ENCODE data around the gene DTWD2.
"Not testable (repeated sequence)": the region's sequence is repeated elsewhere in the genome, so short reads cannot be mapped to it uniquely, and the experiment has no call there.

The DTWD2 gene

DNA sequence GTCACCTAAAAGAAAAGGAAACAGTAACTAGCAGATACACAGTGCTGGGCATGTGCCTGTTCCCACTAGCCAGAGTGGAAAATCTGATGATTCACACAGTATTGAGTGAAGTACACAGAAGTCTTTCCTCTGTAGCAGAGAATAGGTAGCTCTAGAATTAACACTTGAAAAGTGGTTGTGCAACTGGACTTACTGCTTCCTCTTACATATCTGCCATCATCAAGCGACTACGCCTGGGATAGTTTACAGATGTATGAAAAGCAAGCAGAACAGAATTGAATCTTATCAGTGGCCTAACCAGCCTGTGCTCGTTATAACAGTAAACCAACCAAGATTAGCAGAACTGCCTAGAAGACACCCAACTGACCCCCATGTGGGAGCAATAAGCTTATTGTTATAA is 130.6 kb downstream of the DTWD2 start:
- FAIRE-seq: no peak

DNA sequence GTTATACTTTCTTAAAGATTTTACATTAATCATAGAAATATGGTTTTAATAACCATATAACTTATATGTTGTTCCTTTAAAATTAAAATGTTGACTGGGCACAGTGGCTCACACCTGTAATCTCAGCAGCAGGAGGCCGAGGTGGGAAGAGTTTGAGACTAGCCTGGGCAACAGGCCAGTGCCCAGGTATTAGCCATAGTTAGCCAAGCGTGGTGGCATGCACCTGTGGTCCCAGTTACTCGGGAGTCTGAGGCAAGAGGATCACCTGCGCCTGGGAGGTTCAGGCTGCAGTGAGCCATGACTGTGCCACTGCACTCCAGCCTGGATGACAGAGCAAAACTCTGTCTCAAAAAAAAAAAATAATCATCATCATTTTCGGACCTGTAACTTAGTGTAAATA is 133.5 kb downstream of the DTWD2 start:
- no peak for FAIRE-seq

DNA sequence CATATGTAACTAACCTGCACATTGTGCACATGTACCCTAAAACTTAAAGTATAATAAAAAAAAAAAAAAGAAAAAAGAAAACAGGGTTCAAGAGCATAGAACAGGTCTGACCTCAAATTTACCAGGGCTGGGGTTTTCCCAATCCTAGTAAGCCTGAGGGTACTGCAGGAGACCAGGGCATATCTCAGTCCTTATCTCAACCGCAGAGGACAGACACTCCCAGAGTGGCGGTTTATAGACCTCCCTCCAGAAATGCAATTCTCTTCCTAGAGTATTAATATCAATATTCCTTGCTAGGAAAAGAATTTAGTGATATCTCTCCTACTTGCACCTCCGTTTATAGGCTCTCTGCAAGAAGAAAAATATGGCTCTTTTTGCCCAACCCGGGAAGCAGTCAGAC is 136.6 kb downstream of the DTWD2 start:
- not testable (repeated sequence) for FAIRE-seq

DNA sequence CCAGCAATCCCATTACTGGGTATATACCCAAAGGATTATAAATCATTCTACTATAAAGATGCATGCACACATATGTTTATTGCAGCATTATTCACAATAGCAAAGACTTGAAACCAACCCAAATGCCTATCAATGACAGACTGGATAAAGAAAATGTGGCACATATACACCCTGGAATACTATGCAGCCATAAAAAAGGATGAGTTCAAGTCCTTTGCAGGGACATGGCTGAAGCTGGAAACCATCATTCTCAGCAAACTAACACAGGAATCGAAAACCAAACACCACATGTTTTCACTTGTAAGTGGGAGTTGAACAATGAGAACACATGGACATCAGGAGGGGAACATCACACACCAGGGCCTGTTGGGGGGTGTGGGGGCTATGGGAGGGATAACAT is 138.8 kb downstream of the DTWD2 start:
- FAIRE-seq: not testable (repeated sequence)

DNA sequence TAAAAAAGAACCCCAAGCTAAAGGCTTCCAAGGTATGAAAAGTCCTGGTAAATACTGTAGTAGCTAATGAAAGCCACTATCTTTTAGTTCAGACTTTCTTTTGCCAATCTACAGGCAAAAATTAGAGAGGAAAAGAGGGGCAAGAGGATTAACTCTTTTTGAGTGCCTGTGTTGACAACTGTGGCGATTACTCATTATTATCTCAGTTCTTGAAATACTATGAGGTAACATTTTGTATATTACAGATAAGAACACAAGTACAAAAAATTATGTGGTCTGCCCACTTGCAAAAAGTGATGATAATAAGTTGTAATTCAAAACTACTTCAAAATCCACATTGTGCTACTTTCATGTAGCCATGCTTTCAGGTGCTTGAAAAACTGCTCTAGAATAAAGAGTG is 144.0 kb downstream of the DTWD2 start:
- no peak for FAIRE-seq

DNA sequence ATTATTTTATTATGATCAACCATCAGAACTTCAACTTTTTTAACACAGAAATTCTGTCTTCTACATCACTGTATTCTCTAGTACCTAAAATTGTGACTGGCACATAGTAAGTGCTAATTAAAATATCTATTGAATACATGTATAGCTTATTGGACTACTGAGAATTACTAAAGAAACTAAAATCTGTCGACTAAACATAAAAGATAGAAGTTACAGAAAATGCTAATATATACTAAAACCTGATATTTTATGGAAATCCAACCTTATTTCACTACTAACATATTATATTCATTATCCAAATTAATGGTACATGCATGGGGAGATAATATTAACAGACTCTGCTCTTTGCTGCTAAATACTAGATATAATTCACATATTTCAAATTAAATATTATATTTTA is 153.6 kb downstream of the DTWD2 start:
- no peak for FAIRE-seq

DNA sequence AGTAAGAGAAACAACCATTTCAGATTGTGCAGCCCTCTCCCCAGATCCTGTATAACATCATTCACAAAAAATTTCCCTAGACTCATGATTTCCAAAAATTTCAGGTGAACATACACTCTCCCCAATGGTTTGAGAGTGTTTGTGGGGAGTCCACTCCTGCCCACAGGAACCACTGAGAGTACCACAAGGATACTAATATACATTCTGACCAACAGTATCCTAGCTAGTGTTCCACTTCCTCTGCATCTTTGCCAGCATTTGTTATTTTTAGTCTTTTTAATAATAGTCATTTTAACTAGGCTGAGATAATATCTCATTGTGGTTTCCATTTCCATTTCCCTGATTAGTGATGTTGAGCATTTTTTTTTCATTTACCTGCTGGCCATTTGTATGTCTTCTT is 155.4 kb downstream of the DTWD2 start:
- no peak for FAIRE-seq

DNA sequence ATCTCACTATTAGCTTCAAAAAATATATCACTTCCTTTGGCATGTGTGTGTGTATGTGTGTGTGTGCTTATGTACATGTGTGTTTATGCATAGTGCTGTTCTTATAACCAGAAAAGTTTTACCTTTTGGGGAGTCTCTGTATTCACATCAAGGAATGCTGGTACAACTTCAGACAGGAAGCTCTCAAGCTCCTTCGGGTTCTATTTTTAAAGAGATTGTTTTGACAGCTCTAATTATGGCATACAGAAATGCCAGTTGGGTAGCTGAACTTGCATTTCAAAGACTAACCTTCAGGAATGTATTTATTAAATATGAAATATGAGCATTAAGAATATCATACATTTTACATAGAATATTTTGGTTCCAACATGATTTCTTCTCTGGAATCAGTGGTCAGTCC is 163.1 kb downstream of the DTWD2 start:
- FAIRE-seq: no peak

DNA sequence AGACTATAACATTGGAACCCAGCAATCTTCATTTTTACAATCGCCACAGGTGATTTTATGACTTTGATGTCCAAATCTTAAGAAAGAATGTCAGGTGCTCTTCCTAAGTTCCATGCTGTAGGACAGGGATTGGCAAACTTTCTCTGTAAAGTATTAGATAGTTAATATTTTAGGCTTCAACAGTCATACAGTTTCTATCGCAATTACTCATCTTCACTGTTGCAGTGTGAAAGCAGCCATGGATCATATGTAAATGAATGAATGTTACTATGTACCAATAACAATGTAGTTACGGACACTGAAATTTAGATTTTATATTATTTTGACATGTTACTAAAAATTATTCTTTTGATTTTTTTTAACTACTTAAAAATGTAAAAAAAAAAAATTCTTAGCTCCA is 169.7 kb downstream of the DTWD2 start:
- no peak for FAIRE-seq

DNA sequence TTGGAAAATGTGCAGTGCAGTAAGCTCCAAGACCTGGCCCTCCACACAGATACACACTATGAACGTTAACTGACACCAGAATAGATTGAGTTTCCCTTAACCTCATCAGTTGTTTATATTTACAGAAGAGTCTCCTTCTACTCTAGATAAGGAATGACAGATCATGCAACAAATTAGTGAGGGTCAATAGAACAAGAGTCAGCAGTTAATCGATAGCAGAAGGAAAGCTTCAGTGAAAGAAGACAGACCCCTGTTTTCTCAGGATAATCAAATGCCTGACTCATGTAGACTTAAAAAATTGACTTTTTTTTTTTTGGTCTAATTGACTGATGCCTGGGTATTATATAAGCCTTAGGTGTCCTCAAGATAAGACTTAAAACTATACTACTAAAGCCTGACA is 179.9 kb downstream of the DTWD2 start:
- no peak for FAIRE-seq

DNA sequence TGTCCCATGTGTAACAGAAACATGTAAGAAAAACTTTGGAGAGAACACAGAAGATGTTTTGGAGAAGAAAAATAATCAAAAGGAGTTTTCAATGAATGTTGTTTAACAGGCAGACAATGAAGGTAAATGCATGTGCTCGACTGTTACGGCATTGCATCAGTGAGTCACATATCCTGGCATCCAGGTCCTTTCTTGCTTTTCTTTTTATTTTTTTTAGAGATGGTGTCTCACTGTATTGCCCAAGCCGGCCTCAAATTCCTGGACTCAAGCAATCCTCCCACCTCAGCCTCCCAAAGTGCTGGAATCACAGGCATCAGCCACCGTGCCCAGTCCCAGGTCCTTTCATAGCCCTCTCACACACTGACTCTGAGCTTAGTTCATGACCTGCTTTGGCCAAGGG is 181.8 kb downstream of the DTWD2 start:
- no peak for FAIRE-seq

DNA sequence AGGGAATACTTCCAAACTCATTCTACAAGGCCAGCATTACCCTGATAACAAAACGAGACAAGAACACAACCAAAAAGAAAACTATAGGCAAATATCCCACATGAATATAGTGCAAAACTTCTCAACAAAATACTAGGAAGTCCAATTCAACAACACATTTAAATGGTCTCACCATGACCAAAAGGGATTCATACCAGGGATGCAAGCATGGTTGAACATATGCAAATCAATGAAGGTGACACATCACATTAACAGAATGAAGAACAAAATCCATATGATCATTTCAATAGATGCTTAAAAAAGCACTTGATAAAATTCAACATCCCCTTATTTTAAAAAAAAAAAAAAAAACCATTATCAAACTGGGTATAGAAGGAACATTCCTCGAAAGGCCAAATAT is 186.0 kb downstream of the DTWD2 start:
- no peak for FAIRE-seq

DNA sequence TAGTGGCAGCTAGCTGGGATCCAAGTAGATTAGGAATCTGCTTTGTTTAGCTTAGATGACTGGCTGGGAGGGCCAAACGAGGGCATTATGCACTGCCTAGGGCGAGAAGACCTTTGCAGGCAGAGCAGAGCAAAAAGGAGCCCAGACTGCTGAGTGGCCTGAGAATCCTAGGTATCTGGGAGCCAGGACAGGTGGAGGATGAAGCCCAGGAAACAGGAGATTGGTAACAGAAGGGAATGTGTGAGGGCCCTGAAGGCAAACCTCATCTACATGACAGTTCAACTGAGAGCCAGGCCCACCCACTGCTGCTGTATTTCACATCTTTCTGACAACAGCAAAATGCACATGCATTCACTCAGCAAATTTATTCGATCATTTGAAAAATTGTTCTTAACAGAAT is 192.3 kb downstream of the DTWD2 start:
- FAIRE-seq: no peak

DNA sequence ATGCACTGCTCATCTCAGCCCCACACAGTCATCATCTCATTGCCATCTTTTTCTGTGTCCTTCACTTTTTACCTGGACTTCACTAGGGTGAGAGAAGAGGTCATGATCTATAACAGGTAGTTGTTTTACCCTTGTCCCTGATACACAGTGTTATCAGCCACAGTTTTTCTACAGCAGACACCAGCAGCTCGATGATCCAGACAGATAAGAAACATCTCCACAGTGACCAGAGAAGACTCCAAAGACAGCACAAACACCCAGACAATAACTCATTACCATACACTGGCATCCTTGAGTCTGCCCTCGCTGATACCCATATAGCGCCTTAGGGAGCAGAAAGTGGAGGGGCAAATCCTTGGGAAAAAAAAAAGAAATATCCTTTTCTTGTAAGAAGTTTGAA is 194.1 kb downstream of the DTWD2 start:
- FAIRE-seq: no peak

DNA sequence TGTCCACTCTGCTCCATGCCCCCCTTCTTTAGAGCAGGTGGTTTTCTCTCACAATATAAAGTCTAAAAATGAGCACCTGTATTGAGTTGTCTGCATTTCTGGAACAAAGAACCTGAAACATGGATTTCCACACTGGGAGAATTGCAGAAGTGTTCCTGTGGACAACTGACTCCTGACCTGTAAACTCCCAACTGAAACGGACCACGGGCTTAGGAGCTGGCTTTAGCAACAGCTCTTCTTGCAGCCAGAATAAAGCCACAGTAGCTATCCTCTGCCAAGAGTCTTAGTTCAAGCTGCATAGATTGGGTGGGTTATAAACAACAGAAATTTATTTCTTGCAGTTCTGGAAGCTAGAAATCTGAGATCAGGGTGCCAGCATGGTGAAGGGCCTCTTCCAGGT is 194.7 kb downstream of the DTWD2 start:
- no peak for FAIRE-seq

DNA sequence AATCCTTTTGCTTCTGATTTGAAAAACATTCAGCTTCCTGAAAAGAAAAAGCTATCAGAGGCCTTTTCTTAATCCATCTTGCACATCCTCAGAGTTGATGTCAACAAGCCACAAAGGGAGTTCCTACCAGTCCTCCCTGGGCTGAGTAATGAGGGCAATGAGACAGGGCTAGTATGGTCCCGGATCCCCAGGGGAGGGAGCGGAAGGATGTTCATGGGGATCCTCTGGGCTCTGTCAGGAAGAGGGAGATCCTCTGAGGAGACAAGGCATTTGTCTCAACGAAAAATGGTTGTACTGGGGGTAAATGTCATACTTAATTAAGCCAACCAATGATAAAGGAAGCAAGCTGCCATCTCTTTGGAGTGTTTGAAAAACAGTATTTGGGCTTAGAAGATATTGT is 195.3 kb downstream of the DTWD2 start:
- no peak for FAIRE-seq

DNA sequence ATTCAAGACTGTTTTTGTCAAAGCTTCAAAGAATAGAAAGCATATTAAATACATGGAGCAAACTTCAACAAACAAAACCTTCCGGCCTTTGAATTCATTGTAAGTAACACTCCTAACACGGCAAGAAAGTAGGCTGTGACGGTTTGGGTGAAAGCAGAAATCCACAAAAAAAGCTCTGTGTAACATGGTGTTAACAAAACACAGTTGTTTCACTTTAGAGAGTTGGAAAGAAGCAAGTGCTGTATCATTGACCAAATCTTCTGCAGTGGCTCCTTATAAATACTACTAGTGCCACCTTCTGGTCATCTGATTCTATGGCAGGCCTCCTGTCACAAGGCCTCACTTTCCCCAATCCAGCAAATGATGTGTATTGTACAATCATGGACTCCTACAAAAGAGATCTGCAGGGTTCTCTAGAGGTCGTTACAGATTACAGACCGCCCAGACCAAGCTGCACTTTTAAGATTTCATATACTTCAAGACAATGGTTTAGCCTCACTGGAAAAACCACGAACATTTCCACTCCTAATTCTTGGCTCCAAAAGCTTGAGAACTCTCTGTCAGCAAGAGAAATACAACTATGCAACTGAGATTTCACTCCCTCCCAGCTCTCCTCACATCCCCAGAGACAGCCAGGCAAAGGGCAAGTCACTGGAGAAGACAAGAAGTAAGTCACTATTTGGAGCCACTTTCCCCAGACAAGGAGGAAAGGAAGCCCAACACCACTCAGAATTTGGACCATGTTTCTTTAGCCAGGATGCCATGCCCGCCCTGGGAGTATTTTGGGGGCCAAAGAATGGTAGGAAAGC is 196.2 kb downstream of the DTWD2 start:
- peak; percentile 93 for FAIRE-seq

DNA sequence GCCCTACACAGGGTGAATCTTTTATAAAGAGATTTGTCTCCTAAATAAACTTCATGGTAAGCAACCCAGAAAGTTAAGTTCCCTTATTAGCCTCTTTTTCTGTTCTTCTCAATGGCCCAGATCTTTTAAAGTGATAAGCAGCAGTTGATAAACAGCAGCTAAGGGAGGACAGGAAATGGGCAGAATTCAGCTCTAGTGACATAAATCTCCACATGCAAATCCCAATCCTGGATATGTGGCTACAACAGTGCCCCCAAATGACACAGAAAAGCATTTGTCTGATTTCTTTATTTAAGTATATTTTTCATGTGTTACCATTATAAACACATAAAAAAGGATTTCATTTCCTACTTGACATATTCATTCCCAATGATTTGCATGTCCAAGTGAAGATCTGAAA is 199.0 kb downstream of the DTWD2 start:
- no peak for FAIRE-seq

DNA sequence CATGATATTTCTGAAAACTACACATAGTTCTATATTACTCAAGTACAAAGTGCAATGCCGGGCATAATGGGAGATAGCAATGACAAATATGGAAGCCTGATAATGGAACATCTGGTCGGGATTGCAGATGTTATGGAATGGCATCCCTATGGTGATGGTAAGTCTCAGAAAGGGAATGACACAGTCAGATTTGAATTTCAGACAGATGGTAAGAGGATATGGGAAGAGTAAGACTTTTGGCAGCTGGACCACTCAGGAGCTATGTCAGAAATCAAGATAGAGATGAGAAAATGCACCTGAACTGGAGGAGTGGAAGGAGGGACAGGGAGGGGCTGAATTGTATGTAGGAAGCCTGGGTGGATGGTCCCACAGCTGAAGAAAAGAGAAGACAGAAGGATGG is 200.0 kb downstream of the DTWD2 start:
- no peak for FAIRE-seq
